Neural cell (in vitro differentiated cells): ENCODE measurements around the gene CARD9. TPM values are rescaled to one million over a fixed set of nuclear protein-coding genes. Genes with fewer than 3 reads are reported as not detected.

ENCODE experiments used
- H2AFZ ChIP-seq: fragments of 200-600, 300-800 bp; sonication (generic), shearing (Covaris generic); 2 replicates; pipeline ENCODE4 v1.6.0; 2014; ENCODE audit warnings: low read depth, mild to moderate bottlenecking, antibody characterized with exemption, low read length, moderate library complexity
- H3F3A ChIP-seq: fragments of 200-600 bp; shearing (Covaris generic); 2 replicates; pipeline ENCODE4 v1.6.1; 2016; ENCODE audit warnings: mild to moderate bottlenecking, moderate library complexity, mixed read lengths, antibody characterized with exemption, low read length; ENCODE audit not compliant: insufficient read depth, poor library complexity, severe bottlenecking
- H3K27ac ChIP-seq: fragments of 200-600, 300-800 bp; sonication (generic), shearing (Covaris generic); 2 replicates; pipeline ENCODE4 v1.5.1; 2014; ENCODE audit warnings: mild to moderate bottlenecking, low read length, moderate library complexity
- H3K27me3 ChIP-seq: fragments of 300-800, 200-600 bp; sonication (generic), shearing (Covaris generic); 2 replicates; pipeline ENCODE4 v1.6.0; 2014; ENCODE audit warnings: mild to moderate bottlenecking, low read depth, low read length, moderate library complexity; ENCODE audit not compliant: insufficient read depth
- H3K36me3 ChIP-seq: fragments of 300-800, 200-600 bp; sonication (generic), shearing (Covaris generic); 2 replicates; pipeline ENCODE4 v1.5.1; 2014; ENCODE audit warnings: mild to moderate bottlenecking, antibody characterized with exemption, low read length, moderate library complexity; ENCODE audit not compliant: insufficient read depth
- H3K4me2 ChIP-seq: fragments of 300-800, 200-600 bp; sonication (generic), shearing (Covaris generic); 2 replicates; pipeline ENCODE4 v1.6.0; 2014; ENCODE audit warnings: mild to moderate bottlenecking, low read length
- H3K4me3 ChIP-seq: fragments of 300-800, 200-600 bp; sonication (generic), shearing (Covaris generic); 2 replicates; pipeline ENCODE4 v1.5.1; 2014; ENCODE audit warnings: mild to moderate bottlenecking, low read length, moderate library complexity
- H3K79me2 ChIP-seq: fragments of 200-600 bp; shearing (Covaris generic); replicated peaks from 2 replicates; pipeline ENCODE4 v1.6.0; 2014; ENCODE audit warnings: mild to moderate bottlenecking, low read length, moderate library complexity; ENCODE audit not compliant: insufficient read depth
- H3K9ac ChIP-seq: fragments of 300-800, 200-600 bp; sonication (generic), shearing (Covaris generic); 2 replicates; pipeline ENCODE4 v1.6.1; 2016; ENCODE audit warnings: mild to moderate bottlenecking, low read length, mixed read lengths
- H3K9me2 ChIP-seq: fragments of 200-600 bp; shearing (Covaris generic); 2 replicates; pipeline ENCODE4 v1.6.1; 2016; ENCODE audit warnings: mild to moderate bottlenecking, low read length, mixed read lengths; ENCODE audit not compliant: insufficient read depth
- H3K9me3 ChIP-seq: fragments of 200-600, 300-800 bp; sonication (generic), shearing (Covaris generic); 2 replicates; pipeline ENCODE4 v1.6.1; 2016; ENCODE audit warnings: mild to moderate bottlenecking, mixed run types, low read length, moderate library complexity, mixed read lengths
- H4K20me1 ChIP-seq: fragments of 200-600 bp; shearing (Covaris generic); 2 replicates; pipeline ENCODE4 v1.6.1; 2016; ENCODE audit warnings: mild to moderate bottlenecking, mixed run types; ENCODE audit not compliant: insufficient read depth
- EP300 ChIP-seq: fragments of 450-650 bp; conservative IDR thresholded peaks from 2 replicates; pipeline ENCODE4 v1.6.1; 2014; ENCODE audit warnings: antibody characterized with exemption, mild to moderate bottlenecking, moderate library complexity; ENCODE audit not compliant: poor library complexity, severe bottlenecking
- EZH2 ChIP-seq: fragments of 200-600, 300-800 bp; shearing (Covaris generic), sonication (generic); IDR thresholded peaks from 2 replicates; pipeline ENCODE4 v1.6.1; 2014; ENCODE audit warnings: antibody characterized with exemption, low read length, borderline replicate concordance, mild to moderate bottlenecking; ENCODE audit not compliant: insufficient read depth, poor library complexity, severe bottlenecking
- MXI1 ChIP-seq: fragments of 450-650 bp; conservative IDR thresholded peaks from 2 replicates; pipeline ENCODE4 v1.6.1; 2014; ENCODE audit warnings: antibody characterized with exemption, mild to moderate bottlenecking; ENCODE audit not compliant: poor library complexity, severe bottlenecking
- POLR2AphosphoS5 ChIP-seq: IDR thresholded peaks from 2 replicates; pipeline ENCODE4 v1.6.1; 2012
- RAD21 ChIP-seq: fragments of 450-650 bp; conservative IDR thresholded peaks from 2 replicates; pipeline ENCODE4 v1.6.1; 2014; ENCODE audit warnings: antibody characterized with exemption, mild to moderate bottlenecking, moderate library complexity
- SMC3 ChIP-seq: fragments of 450-650 bp; conservative IDR thresholded peaks from 2 replicates; pipeline ENCODE4 v1.6.1; 2014; ENCODE audit warnings: antibody characterized with exemption, mild to moderate bottlenecking, moderate library complexity; ENCODE audit not compliant: poor library complexity
- TAF1 ChIP-seq: IDR thresholded peaks from 2 replicates; pipeline ENCODE4 v1.6.1; 2012; ENCODE audit warnings: low read depth
- polyA plus RNA-seq: library from polyadenylated mRNA; depleted of rRNA; stranded (reverse); fragments of >200 nt; gene quantifications from 2 replicates; pipeline ENCODE4 v1.2.3, GENCODE V29; 2014
- TF ChIP-seq, protein P1 (sequence below): fragments of 450-650 bp; IDR thresholded peaks from 2 replicates; pipeline ENCODE4 v1.5.1; 2014; ENCODE audit warnings: antibody characterized with exemption, mild to moderate bottlenecking, moderate library complexity; ENCODE audit not compliant: poor library complexity, severe bottlenecking
- TF ChIP-seq, protein P2 (sequence below): IDR thresholded peaks from 2 replicates; pipeline ENCODE4 v1.6.1; 2012; ENCODE audit warnings: borderline replicate concordance

The CARD9 gene
- polyA plus RNA-seq, 1 donor from 2014 or later, result 0.77 TPM

DNA sequence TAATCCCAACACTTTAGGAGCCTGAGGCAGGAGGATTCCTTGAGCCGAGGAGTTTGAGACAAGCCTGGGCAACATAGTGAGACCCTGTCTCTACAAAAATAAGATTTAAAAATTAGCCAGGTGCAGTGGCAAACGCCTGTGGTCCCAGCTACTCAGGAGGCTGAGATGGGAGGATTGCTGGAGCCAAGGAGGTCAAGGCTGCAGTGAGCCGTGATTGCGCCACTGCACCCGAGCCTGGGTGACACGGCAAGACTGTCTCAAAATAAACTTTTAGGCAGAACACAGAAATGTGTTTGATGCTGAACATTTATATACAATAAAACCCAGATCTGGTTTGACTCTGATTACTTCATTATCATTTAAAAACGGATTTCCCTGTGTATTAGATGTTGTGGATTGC is 32.0 kb upstream of the CARD9 start:
- Histone ChIP-seq H3K36me3 (no peaks in the 10 kb centered on the region), H3K27ac (no peak overlapping the region), H4K20me1 (no peaks in the 10 kb centered on the region), H3K27me3 (no peaks in the 10 kb centered on the region), H3K4me2 (no peak overlapping the region), H3K4me3 (no peak overlapping the region), H3K9me3 (no peaks in the 10 kb centered on the region), H3F3A (no peaks in the 10 kb centered on the region), H3K79me2 (peaks cover 7% of the 10 kb centered on the region), H3K9ac (no peak overlapping the region), H2AFZ (no peak overlapping the region), H3K9me2 (no peaks in the 10 kb centered on the region)
- TF ChIP-seq, protein P1, sequence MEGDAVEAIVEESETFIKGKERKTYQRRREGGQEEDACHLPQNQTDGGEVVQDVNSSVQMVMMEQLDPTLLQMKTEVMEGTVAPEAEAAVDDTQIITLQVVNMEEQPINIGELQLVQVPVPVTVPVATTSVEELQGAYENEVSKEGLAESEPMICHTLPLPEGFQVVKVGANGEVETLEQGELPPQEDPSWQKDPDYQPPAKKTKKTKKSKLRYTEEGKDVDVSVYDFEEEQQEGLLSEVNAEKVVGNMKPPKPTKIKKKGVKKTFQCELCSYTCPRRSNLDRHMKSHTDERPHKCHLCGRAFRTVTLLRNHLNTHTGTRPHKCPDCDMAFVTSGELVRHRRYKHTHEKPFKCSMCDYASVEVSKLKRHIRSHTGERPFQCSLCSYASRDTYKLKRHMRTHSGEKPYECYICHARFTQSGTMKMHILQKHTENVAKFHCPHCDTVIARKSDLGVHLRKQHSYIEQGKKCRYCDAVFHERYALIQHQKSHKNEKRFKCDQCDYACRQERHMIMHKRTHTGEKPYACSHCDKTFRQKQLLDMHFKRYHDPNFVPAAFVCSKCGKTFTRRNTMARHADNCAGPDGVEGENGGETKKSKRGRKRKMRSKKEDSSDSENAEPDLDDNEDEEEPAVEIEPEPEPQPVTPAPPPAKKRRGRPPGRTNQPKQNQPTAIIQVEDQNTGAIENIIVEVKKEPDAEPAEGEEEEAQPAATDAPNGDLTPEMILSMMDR, result no peak
- no peak for TF ChIP-seq TAF1
- no peak for TF ChIP-seq SMC3
- TF ChIP-seq, protein P2, sequence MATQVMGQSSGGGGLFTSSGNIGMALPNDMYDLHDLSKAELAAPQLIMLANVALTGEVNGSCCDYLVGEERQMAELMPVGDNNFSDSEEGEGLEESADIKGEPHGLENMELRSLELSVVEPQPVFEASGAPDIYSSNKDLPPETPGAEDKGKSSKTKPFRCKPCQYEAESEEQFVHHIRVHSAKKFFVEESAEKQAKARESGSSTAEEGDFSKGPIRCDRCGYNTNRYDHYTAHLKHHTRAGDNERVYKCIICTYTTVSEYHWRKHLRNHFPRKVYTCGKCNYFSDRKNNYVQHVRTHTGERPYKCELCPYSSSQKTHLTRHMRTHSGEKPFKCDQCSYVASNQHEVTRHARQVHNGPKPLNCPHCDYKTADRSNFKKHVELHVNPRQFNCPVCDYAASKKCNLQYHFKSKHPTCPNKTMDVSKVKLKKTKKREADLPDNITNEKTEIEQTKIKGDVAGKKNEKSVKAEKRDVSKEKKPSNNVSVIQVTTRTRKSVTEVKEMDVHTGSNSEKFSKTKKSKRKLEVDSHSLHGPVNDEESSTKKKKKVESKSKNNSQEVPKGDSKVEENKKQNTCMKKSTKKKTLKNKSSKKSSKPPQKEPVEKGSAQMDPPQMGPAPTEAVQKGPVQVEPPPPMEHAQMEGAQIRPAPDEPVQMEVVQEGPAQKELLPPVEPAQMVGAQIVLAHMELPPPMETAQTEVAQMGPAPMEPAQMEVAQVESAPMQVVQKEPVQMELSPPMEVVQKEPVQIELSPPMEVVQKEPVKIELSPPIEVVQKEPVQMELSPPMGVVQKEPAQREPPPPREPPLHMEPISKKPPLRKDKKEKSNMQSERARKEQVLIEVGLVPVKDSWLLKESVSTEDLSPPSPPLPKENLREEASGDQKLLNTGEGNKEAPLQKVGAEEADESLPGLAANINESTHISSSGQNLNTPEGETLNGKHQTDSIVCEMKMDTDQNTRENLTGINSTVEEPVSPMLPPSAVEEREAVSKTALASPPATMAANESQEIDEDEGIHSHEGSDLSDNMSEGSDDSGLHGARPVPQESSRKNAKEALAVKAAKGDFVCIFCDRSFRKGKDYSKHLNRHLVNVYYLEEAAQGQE, result no peak
- no peak for TF ChIP-seq MXI1
- no peak for TF ChIP-seq EZH2

DNA sequence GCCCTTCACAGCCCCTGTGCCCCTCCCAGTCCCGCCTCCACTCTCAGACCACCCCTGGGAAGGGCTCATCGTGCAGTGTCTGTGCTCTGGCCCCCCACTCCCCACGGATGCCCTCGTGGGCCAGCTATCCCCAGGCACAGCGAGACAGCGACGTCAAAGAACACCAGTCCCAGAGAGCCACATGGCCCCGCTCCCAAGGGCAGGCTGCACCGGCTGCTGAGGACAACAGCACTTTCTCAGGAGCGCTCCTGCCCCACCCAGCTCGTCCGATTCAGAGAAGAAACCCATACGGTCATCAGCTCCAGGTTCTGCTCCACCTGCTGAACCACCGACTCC is 31.3 kb upstream of the CARD9 start:
- Histone ChIP-seq H3K36me3 (no peaks in the 10 kb centered on the region), H3K4me2 (no peak overlapping the region), H3F3A (no peaks in the 10 kb centered on the region), H3K4me3 (no peak overlapping the region), H3K9me2 (no peaks in the 10 kb centered on the region), H3K9me3 (no peaks in the 10 kb centered on the region), H3K79me2 (peaks cover 5% of the 10 kb centered on the region), H3K27me3 (no peaks in the 10 kb centered on the region), H3K9ac (no peak overlapping the region), H4K20me1 (no peaks in the 10 kb centered on the region), H2AFZ (no peak overlapping the region), H3K27ac (no peak overlapping the region)
- no peak for TF ChIP-seq EZH2
- TF ChIP-seq EP300, result no peak
- no peak for TF ChIP-seq POLR2AphosphoS5
- TF ChIP-seq SMC3, result no peak
- TF ChIP-seq, protein P2, result no peak
- TF ChIP-seq, protein P1, result no peak
- TF ChIP-seq MXI1, result no peak
- no peak for TF ChIP-seq RAD21
- TF ChIP-seq TAF1, result no peak
